Epithelial cell of esophagus (primary cell): ENCODE data around the gene ZNF221.
A peak's percentile ranks its signal among the peaks of the same experiment; 100 is the strongest.

ENCODE experiments used
- DNase-seq: peaks from one replicate; pipeline ENCODE4 v3.0.0; 2010; ENCODE audit warnings: low read depth
- H3K4me3 ChIP-seq: 2 replicates; pipeline ENCODE4 v1.5.1; 2011; ENCODE audit warnings: mild to moderate bottlenecking, low read length, control low read depth
- CTCF ChIP-seq: IDR thresholded peaks from 2 replicates; pipeline ENCODE4 v1.5.1; 2011; ENCODE audit warnings: low read depth, mild to moderate bottlenecking, low read length, control low read depth, inconsistent platforms; ENCODE audit not compliant: insufficient read depth; ENCODE audit errors: missing control alignments

The ZNF221 gene

GRCh38 chr19:43950834-43951645, at the start of gene ZNF221:
Gene ZNF221 (plus strand): TSS chr19:43951228. CDS start chr19:43962727, 11,499 bp downstream.
- peak; percentile 97 for DNase-seq
- peak; percentile 35 for TF ChIP-seq CTCF
- peak within 1 kb of the TSS; percentile 96 for H3K4me3 ChIP-seq

- peak; percentile 80 for DNase-seq
- H3K4me3 ChIP-seq = peak overlapping the region; percentile 58
- TF ChIP-seq CTCF = no peak
Measured at GRCh38 chr19:43901395-43902390, 49.3 kb upstream of the ZNF221 start.

GRCh38 chr19:43902399-43902798, 48.6 kb upstream of the ZNF221 start:
- H3K4me3 ChIP-seq = peak overlapping the region; percentile 58
- TF ChIP-seq CTCF = no peak
- DNase-seq = no peak

GRCh38 chr19:43905897-43906296, 45.1 kb upstream of the ZNF221 start:
- no peak for DNase-seq
- H3K4me3 ChIP-seq = no peak overlapping the region
- no peak for TF ChIP-seq CTCF

- no peak for DNase-seq
- no peak overlapping the region for H3K4me3 ChIP-seq
- no peak for TF ChIP-seq CTCF
Measured at GRCh38 chr19:43906774-43907173, 44.3 kb upstream of the ZNF221 start.

GRCh38 chr19:43908659-43909058, 42.4 kb upstream of the ZNF221 start:
- no peak for DNase-seq
- H3K4me3 ChIP-seq = no peak overlapping the region
- TF ChIP-seq CTCF = no peak
